ENCODE data around the gene SLC38A1. TPM values are rescaled to one million over a fixed set of nuclear protein-coding genes. Genes with fewer than 3 reads are reported as not detected.
"Not testable (repeated sequence)": the region's sequence is repeated elsewhere in the genome, so short reads cannot be mapped to it uniquely, and the experiment has no call there.

SLC38A1 gene
- total RNA-seq, 2 donors from 2014 or later = 117 to 118 TPM

DNA sequence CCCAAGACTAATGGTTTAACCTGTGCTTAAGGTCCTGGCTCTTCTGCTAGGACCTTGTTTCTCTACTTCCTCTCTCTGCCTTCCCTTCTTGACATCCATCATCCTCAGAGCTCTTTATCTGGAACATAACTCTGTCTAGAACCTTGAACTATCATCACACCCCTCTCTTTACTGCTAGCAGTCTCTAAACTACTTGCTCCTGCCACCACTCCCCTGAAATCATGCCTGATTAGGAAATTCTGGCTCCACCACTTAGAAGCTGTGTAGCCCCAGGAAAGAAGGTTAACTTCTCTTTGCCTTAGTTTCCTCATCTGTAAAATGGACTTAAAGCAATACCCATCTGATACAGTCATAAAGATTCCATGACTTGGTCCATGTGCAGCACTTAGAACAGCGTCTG, 9.1 kb downstream of the SLC38A1 start:
- H3K27ac ChIP-seq = no peak overlapping the region
- H3K9ac ChIP-seq (ENCODE audit: low read depth in 2 of 2, low read length in 2 of 2) = no peak overlapping the region
- H3K4me1 ChIP-seq = peaks cover 5% of the 10 kb centered on the region
- no peaks in the 10 kb centered on the region for H3K36me3 ChIP-seq
- H3K27me3 ChIP-seq = no peaks in the 10 kb centered on the region
- H3K4me3 ChIP-seq = no peak overlapping the region
- DNase-seq = no peak
- H3K9me3 ChIP-seq = no peaks in the 10 kb centered on the region
- intact Hi-C loops (cut with DNase I) = loop anchor here (10.0 kb wide), 1 partner anchor 105 kb away; no protein-coding TSS in a partner anchor
- TF ChIP-seq, protein P1, sequence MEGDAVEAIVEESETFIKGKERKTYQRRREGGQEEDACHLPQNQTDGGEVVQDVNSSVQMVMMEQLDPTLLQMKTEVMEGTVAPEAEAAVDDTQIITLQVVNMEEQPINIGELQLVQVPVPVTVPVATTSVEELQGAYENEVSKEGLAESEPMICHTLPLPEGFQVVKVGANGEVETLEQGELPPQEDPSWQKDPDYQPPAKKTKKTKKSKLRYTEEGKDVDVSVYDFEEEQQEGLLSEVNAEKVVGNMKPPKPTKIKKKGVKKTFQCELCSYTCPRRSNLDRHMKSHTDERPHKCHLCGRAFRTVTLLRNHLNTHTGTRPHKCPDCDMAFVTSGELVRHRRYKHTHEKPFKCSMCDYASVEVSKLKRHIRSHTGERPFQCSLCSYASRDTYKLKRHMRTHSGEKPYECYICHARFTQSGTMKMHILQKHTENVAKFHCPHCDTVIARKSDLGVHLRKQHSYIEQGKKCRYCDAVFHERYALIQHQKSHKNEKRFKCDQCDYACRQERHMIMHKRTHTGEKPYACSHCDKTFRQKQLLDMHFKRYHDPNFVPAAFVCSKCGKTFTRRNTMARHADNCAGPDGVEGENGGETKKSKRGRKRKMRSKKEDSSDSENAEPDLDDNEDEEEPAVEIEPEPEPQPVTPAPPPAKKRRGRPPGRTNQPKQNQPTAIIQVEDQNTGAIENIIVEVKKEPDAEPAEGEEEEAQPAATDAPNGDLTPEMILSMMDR (IDR thresholded peaks at IDR 0.05) = no peak

DNA sequence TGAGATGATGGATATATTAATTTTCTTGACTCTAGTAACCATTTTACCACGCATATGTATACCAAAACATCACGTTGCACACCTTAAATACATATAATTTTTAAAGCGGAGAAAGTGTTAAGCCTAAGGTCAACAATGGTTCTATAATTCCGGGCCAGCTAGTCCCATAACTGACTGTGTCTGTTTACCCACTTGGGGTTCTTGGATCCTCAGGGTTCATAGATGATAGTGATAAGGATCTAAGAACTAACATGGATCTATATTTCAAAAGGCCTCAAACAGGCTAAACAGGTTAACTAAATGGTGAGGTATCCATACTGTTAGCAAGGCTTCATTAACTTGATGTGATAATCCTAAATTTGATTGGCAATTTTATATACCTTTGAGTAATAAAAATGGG, 9.8 kb downstream of the SLC38A1 start:
- Histone ChIP-seq H3K4me1 (peaks cover 5% of the 10 kb centered on the region), H3K36me3 (no peaks in the 10 kb centered on the region), H3K27ac (no peak overlapping the region), H3K9me3 (no peaks in the 10 kb centered on the region), H3K9ac (ENCODE audit: low read depth in 2 of 2, low read length in 2 of 2) (no peak overlapping the region), H3K4me3 (no peak overlapping the region), H3K27me3 (no peaks in the 10 kb centered on the region)
- DNase-seq = no peak
- TF ChIP-seq, protein P1 (IDR thresholded peaks at IDR 0.05) = no peak
- intact Hi-C loops (cut with DNase I) = no loop called here

DNA sequence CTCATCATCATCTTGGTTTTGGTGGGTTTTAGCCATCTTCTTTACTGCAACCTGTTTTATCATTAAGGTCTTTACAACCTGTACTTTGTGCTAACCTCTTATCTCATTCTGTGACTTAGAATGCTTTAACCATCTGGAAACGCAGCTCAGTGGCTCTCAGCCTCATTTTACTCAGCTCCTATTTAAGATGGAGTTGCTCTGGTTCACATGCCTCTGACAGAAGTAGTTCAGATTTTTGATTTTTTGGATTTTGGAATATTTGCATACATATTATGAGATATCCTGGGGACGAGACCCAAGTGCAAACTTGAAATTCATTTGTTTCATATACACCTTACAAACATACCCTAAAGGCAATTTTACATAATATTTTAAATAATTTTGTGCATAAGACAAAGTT, 10.7 kb downstream of the SLC38A1 start:
- Histone ChIP-seq H3K9me3 (no peaks in the 10 kb centered on the region), H3K4me1 (peaks cover 5% of the 10 kb centered on the region), H3K27me3 (no peaks in the 10 kb centered on the region), H3K36me3 (no peaks in the 10 kb centered on the region), H3K9ac (ENCODE audit: low read depth in 2 of 2, low read length in 2 of 2) (no peak overlapping the region), H3K27ac (no peak overlapping the region), H3K4me3 (no peak overlapping the region)
- TF ChIP-seq, protein P1 (IDR thresholded peaks at IDR 0.05) = no peak
- intact Hi-C loops (cut with DNase I) = no loop called here
- no peak for DNase-seq

DNA sequence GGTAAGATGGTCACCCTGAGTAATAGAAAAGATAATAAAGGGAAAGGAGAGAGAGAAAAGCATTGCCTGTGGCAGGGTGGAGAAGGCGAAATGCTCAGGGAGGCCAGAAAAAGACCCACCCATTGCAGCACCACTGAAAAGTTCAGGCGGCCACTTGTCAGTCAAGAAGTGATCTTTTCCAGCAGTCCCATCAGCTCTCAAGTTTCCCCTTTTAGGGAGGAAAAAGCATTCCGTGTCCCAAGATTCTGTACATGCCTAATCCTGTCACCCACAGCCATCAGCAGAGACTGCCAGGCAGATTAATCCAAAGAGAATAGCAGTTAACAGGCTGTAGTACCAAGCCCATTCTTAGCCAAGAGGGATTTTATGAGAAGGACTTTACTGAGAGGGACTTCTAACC, 11.9 kb downstream of the SLC38A1 start:
- peaks cover 5% of the 10 kb centered on the region for H3K4me1 ChIP-seq
- intact Hi-C loops (cut with DNase I) = no loop called here
- H3K9ac ChIP-seq (ENCODE audit: low read depth in 2 of 2, low read length in 2 of 2) = no peak overlapping the region
- TF ChIP-seq, protein P1 (IDR thresholded peaks at IDR 0.05) = no peak
- DNase-seq = no peak
- H3K27me3 ChIP-seq = no peaks in the 10 kb centered on the region
- H3K9me3 ChIP-seq = no peaks in the 10 kb centered on the region
- H3K4me3 ChIP-seq = no peak overlapping the region
- no peak overlapping the region for H3K27ac ChIP-seq
- no peaks in the 10 kb centered on the region for H3K36me3 ChIP-seq

DNA sequence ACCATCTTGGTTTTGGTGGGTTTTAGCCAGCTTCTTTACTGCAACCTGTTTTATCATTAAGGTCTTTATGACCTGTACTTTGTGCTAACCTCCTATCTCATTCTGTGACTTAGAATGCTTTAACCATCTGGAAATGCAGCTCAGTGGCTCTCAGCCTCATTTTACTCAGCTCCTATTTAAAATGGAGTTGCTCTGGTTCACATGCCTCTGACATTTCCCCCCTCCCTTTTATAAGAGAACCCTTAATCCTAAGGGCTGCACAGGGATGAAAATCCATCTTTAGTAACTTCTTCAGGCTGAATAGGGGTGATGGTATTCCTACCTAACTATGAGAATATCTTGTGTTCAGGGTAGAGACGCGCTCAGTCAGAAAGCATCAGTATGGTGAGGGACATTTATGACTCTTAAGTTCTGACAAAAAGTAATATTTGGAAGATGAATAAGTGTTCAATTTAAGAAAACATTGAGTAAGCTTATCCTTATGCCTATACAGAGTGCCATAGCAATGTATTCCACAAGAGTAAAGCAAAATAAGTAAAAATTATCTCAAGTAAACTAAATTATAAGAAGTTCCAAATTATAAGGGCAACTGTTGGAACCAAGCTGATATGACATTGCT, 15.2 kb downstream of the SLC38A1 start:
- H3K27ac ChIP-seq = no peak overlapping the region
- H3K27me3 ChIP-seq = no peaks in the 10 kb centered on the region
- TF ChIP-seq, protein P1 (IDR thresholded peaks at IDR 0.05) = no peak
- H3K4me3 ChIP-seq = no peak overlapping the region
- H3K9me3 ChIP-seq = no peaks in the 10 kb centered on the region
- H3K36me3 ChIP-seq = no peaks in the 10 kb centered on the region
- intact Hi-C loops (cut with DNase I) = no loop called here
- no peak overlapping the region for H3K9ac ChIP-seq (ENCODE audit: low read depth in 2 of 2, low read length in 2 of 2)
- no peak for DNase-seq
- peaks cover 5% of the 10 kb centered on the region for H3K4me1 ChIP-seq

DNA sequence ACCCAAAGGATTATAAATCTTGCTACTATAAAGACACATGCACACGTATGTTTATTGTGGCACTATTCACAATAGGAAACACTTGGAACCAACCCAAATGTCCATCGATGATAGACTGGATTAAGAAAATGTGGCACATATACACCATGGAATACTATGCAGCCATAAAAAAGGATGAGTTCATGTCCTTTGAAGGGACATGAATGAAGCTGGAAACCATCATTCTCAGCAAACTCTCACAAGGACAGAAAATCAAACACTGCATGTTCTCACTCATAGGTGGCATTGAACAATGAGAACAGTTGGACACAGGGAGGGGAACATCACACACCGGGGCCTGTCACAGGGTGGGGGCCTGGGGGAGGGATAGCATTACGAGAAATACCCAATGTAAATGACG, 16.8 kb downstream of the SLC38A1 start:
- H3K27me3 ChIP-seq; DNase-seq; H3K36me3 ChIP-seq; H3K27ac ChIP-seq; intact Hi-C loops (cut with DNase I); H3K9ac ChIP-seq (ENCODE audit: low read depth in 2 of 2, low read length in 2 of 2); H3K9me3 ChIP-seq; H3K4me3 ChIP-seq; H3K4me1 ChIP-seq: not testable (repeated sequence)

DNA sequence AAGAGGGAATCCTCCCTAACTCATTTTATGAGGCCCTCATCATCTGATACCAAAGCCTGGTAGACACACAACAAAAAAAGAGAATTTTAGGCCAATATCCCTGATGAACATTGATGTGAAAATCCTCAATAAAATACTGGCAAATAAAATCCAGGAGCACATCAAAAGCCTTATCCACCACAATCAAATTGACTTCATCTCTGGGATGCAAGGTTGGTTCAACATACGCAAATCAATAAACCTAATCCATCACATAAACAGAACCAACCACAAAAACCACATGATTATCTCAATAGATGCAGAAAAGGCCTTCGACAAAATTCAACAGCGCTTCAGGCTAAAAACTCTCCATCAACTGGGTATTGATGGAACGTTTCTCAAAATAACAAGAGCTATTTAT, 18.9 kb downstream of the SLC38A1 start:
- H3K36me3 ChIP-seq; H3K9me3 ChIP-seq; intact Hi-C loops (cut with DNase I); DNase-seq; H3K27me3 ChIP-seq; H3K4me3 ChIP-seq; H3K9ac ChIP-seq (ENCODE audit: low read depth in 2 of 2, low read length in 2 of 2); H3K27ac ChIP-seq; H3K4me1 ChIP-seq: not testable (repeated sequence)

All from colonic mucosa (tissue), 4 donors.